GM19438 (cell line): ENCODE data around the gene LRRC30.
"Not testable (repeated sequence)": the region's sequence is repeated elsewhere in the genome, so short reads cannot be mapped to it uniquely, and the experiment has no call there.

Experiments
- ATAC-seq: cut with Tn5 transposase; IDR thresholded peaks from one replicate; pipeline ENCODE4 v1.9.1; 2021; ENCODE audit warnings: low read depth; ENCODE audit not compliant: unreplicated experiment

The LRRC30 gene

DNA sequence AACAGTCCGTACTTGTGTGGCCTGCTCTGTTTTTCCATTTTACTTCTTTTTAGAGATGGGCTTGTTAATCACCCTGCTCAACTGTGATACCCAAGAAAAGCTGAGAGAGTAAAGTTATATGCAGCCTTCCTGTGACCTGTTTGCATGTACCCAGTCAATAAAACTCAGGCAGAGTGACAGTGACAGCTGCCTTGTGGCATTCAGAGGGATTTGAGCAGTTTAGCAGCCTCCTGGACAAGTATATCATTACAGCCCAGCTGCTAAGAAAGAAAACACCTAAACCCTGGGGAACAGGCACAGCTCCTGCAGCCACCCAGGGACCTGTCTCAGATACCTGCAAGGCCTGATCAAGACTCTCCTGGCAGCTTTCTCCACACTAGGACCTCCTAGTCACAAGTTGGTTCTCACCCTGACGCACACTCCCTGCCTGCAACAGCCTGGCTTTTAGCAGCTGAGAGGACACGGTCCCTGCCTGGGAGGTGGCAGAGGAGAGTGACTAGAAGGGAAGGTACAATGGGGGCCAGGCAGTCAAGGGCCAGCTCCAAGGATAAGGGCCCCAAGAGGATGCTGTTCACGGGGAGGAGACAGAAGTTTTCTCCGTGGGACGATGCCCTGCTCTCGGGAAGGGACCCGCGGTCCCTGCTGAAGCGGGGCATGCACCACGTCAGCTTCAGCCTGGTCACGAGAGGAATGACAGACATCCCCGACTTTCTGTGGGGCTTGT lies at the start of gene LRRC30:
Gene LRRC30 (plus strand): TSS at position 464 of the 724 bp plus-strand sequence. CDS start 50 bp downstream, at position 514.
- ATAC-seq = no peak

DNA sequence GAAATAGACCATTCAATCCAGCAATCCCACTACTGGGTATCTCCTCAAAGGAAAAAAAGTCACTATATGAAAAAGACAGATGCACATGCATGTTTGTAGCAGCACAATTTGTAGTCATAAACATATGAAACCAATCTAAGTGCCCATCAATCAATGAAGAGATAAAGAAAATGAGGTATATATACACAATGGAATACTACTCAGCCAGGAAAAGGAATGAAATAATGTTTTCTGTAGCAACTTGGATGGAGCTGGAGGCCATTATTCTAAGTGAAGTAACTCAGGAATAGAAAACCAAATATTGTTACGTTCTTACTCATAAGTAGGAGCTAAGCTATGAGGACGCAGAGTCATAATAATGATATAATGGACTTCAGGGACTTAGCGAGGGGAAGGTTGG lies 45.2 kb upstream of the LRRC30 start:
- no peak for ATAC-seq

DNA sequence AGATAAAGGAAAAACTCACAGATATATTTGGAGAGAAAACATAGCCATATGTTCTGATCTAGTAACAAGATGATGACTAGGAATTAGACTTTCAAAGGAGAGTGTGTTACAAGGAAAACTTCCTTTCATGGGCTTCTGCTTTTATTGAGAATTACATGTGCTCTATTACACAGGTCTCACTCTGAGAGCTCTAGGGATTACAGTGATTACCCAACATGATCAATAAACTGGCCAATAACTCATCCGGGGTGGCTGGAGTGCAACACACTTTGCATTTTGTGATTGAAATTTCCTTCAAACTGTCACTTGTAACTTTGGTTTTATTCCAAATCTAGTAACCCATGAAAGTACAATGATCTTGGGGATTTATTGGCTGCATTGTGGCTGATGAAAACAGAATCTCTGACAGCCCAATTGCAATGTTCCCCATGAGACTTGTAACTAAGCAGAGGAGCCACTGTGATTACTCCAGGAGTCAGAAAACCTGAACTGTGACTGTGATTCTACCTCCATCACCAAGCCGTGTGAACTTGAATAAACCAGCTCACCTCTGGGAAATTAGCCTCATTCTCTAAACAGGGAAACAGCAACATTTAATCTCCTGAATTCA lies 40.2 kb upstream of the LRRC30 start:
- ATAC-seq = no peak

DNA sequence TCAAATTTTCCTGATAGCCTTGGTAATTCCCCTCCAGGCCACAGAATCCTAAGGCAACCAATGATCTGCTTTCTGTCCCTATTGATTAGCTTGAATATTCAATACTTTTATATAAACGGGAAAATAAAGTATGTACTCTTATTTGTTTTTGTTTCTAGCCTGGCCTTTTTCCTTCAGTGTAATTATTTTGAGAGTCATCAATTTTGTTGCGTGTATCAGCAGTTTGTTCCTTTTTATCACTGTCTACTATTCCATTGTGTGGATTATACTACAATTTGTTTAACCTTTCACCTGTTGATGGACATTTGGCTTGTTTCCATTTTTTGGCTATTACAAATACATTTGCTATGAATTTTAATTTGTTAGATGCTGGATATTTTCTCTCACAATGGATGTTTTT lies 39.2 kb upstream of the LRRC30 start:
- no peak for ATAC-seq

DNA sequence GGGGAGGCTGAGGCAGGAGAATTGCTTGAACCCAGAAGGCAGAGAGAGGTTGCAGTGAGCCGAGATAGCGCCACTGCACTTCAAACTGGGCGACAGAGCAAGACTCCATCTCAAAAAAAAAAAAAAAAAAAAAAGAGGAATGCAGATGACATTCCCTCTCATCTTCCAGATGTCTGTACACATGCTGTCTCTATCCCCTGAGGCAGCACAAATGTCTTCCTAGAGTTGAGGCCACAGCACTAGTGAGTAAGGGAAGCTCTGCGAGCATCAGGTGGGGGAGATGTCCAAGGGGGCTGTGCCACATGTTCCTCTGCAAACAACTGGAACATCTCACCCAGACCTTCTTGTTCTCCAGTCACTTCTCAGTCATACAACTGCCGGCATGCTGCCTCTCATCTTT lies 35.6 kb upstream of the LRRC30 start:
- ATAC-seq = no peak

DNA sequence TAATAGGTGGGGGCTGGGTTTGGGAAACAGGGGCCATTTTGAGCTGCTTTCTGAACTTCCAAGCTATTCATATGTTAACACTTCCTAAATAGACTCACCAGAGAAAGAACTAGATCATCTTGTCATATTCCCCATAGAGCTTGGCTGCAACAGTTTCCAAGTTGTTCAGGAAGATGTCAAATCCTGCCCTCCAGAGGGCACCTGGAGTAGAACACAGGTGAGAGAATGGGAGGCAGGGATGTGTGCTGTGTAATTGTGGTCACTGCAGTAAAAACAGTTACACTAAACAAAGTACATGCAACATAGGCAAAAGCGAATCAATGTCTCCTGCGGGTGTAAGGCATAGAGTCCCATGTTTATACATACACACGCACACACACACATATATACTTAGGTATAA lies 34.5 kb upstream of the LRRC30 start:
- ATAC-seq = no peak

DNA sequence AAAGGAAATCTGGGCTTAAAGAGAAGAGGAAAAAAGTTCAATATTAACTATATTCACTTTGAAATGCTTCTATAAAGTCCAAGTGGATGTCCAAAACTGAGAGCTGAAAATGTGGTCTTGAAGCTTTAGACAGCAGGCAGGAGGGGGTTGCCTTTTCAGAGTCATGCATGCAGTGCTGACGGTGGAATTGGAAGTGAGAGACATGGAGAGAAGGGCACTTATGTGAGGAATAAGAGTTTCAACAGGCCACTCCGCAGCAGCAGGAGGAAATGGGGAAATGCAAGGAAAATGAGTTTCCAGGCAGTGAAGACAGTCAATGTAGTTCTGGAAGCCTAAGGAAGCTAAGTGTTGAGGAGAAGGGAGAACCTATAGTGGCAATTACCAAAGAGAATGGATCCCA lies 33.0 kb upstream of the LRRC30 start:
- no peak for ATAC-seq

DNA sequence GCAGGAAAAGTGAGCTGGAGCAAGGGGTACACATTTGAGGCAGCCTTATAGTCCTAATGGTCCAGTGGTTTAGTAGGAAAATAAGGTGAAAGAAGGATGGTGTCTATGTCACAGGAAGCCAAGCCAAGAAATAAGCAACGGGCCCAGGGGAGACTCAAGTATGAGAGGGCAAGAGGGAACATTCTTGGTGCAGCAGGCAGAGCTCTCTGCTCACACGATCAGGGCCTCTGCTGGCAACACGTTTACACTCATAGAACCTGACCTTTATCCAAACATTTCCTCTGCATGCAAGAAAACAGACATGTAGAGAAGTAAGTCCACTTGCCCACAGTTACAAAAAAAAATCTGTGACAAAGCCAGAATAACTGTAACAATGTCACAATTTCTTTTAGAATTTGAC lies 32.6 kb upstream of the LRRC30 start:
- ATAC-seq = no peak

DNA sequence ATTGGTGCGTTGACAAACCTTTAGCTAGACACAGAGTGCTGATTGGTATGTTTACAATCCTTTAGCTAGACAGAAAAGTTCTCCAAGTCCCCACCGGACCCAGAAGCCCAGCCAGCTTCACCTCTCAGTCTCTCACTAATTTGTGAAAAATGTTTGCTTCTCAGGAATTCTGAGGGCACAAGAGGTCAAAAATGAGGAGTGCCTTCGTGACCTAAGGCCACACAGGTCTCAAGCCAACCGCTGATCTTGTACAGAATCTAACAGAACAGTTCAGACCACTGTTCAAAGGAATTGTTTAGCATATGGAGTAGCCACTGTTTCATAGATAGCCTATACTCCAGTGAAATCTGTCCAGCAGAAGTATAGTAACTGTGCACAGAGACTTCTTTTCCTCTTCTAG lies 29.8 kb upstream of the LRRC30 start:
- ATAC-seq = no peak

DNA sequence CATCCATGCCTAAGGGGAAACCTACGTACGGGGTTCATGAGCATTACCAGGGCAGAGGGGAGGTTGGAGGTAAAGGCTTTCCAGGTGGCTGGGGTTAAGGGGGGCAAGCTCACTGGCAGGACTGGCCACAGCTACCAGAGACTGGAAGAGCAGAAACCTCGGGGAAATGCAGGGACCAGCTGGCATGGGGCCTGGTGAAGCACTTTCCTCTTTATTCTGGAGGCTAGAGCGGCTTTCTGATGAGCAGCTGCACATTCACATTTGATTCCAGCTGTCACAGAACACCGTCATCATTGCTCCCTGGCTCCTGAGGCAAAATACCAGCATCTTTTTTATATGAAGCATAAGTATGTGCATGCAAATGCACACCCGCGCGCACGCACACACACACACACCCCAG lies 28.7 kb upstream of the LRRC30 start:
- ATAC-seq = no peak

DNA sequence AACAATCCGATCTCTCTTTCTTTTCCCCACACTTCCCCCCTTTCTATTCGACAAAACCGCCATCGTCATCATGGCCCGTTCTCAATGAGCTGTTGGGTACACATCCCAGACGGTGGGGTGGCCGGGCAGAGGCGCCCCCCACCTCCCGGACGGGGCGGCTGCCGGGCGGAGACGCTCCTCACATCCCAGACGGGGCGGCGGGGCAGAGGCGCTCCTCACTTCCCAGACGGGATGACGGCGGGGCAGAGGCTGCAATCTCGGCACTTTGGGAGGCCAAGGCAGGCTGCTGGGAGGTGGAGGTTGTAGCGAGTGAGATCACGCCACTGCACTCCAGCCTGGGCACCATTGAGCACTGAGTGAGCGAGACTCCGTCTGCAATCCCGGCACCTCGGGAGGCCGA lies 27.3 kb upstream of the LRRC30 start:
- ATAC-seq = not testable (repeated sequence)

DNA sequence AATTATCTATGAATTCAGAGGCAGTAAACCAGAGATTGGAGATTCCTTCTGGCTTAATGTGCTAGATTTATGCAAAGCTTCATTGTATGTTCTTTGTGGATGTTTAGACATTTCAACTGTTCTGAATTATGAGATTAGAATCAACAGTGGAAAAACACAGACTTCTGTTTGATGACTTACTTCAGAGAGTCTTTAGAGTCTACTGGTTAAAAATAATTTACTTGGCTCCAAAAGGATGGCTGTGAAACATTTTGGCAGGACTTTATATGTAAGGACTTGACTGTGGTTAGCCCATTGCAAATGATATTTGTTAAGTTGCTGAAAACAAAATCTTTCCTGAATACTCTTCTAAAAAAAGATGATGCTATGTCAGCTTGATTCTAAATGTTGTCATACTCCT lies 25.5 kb upstream of the LRRC30 start:
- no peak for ATAC-seq

DNA sequence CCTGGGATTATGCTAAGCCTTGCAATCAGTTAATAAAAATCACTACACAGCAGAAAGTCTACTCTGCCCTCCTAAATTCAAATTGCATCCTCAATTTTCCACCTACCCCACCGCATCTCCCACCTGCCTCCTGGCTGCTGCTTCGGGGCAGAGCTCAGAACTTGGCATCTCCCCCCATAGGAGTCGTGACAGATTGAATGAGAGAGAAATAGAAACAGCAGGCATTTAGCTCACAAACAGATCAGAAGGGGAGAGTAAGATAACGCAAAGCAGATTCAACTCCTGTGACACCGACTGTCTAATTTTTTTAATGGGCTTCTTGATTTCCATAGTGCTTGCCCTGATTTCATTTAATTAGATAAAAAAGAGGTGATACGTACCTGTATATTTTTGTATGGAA lies 24.7 kb upstream of the LRRC30 start:
- no peak for ATAC-seq

DNA sequence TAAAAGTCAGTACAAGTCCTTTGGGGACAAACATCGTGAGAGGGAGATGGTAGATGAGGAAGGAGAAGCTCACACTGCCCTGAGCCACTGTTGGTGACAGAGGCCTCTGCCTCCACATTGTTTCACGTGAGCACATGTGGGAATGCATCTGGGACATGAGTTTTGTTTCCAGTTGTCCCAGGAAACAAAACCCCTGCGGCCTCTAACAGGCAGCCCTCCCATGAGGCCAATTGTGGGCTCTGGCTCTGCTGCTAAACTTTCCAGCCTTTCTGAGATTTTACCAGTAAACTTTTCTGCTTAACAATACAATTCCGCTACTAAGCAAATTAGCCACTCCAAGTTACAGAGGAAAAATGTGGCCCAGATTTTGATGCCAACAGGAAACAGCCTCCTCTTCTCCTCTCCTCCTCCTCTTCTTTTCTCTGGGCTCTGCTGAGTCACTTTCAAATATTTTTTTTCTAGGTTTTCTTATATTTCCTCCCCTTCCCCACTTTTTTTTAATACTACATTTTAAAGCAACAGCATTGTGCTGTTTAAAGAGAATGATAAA lies 23.4 kb upstream of the LRRC30 start:
- ATAC-seq = no peak

DNA sequence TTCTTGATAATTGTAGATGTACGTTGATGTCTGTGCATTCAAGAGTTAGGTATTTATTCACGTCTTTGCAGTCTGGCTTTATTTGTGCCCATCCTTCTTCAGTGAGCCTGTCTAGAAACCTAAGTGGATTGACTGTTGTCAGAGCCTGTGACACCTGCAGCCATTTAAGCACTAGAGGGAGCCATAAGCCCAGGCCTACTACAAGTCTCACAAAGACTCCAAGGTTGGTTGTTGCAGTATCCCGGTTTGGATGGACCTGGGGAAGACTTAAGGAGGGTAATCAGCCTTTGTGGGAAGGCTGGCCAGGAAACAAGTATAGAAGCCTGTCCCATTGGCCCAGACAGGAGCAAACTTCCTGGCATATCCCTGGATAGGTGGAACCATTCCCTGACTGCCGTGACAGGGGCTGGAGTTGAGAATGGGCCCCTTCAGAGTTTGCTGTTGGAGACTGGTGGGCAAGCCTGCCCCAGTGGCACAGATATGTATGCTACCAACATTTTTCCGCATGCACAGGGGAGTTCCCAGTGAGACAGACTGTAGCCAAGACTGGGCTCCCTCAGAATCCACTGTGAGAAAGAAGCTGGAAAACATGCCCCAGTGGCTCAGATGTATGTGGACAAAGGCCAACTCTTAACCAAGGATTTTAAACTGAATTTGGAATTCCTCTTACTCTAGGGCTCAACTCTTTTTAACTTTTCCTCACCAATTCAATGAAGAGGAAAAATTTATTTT lies 9.3 kb upstream of the LRRC30 start:
- no peak for ATAC-seq

DNA sequence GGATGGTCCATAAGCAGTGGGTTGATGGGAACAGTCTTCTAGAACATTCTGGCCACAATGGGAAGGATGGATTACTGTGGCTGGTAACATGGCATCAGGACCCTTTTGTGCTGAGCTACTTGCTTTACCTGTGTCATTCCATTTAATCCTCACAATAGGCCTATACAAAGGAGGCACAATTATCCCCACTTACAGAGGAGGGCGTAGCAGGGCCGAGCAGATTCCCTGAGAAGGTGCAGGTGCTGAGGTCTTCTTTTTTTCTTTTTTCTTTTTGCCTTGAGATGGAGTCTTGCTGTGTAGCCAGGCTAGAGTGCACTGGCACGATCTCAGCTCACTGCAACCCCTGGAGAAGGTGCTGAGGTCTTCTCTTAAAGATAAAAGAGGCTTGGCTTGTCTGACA lies 6.7 kb upstream of the LRRC30 start:
- ATAC-seq = no peak

DNA sequence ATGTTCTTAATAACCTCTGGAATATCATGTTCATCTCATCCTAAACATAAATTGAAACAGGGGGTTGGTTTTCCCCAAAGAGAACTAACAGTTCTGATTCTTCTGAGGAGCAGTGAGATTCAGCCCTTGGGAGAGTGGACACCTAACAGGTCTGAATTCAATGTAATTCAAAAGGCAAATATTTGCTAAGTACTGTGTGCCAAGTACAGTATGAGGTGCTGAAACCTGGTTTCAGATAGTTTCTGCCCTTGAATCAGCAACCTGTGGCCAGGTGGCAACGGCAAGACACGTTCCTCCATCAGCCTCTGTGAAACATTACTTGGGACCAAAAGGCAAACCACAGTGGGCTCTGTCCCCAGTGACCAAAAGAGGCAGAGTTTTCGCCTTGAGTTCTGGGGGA lies 1.3 kb downstream of the LRRC30 start:
- no peak for ATAC-seq

DNA sequence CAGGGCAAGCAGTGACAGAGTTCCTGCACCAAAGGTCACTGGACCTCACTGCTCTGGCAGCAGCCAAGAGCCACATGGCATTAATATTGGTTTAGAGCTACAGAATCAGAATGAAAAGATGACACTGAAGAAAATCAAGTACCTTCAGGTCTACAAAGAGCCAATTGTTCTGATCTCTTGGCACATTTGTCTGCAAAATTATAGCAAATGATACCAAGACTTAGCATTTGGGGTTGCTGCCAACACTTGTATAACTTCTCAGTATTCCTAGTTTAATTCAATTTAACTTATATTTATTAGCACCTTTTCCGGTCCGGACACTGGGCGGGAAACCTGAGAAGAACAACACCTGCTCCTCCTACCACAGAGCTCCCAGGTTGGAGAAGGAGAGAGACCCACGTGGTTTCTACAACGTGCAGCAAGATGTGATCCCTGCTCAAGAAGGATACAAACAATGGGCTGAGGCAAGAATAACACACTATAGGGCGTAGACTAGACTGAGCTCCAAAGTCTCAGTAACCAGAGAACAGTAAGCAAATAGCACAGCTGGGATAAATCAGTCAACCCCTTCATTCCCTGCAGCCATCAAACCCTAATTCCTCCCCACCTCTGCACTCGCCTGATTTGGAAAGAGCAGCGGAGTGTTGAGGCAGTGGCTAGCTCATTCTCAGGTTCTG lies 2.4 kb downstream of the LRRC30 start:
- ATAC-seq = no peak

DNA sequence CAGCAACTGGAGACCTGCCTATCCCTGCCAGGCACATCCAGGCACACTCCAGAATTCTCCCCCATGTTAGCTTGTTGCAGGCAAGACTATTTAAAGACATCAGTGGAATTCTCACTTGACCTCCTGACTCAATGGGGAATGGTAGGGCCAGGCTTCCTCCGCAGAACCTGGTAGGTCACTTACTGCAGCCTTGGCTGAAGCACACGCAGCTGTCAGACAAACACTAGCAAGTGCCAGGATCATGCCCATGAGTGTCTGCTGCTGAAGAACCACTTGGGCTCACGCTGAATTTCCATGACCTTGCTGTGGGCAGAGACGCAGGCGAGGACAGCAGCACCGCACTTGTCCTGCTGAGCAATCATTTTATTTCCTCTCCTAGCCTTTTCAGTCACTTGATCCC lies 3.2 kb downstream of the LRRC30 start:
- no peak for ATAC-seq

DNA sequence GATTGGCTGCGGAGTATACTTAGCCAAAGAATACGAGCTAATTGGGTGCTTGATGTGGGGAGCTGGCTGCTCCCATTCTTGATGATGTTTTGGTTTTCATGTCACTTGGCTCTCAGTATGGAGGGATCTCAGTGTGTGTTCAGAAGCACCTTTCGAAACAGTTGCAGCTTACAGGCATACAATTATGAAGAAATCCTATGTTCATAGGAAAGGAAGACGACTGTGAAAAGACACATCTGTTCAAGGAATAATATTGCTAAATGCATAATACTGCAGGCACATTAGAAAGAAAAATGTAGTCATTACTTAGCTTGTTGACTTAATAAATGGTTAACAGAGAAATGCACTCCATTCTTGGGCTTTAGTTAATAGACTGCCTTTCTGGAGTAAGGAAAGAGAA lies 4.1 kb downstream of the LRRC30 start:
- no peak for ATAC-seq

DNA sequence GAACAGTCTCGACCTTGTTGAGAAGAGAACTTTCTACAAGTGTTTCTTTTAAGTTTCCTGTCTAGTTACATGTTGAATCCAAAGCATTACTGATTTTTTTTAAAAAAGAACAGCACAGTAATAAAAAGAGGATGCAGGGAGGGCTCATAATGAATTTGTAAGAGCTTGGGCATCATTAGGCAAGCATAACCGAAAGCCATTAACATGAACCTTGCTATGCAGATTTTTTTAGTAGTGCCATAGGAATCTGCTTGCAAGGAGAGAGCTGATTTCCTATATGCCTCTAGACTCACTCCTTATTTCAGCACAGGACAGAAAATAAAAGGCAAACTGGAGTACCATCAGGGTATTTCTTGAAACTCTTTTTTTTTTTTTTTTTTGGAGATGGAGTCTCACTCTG lies 5.2 kb downstream of the LRRC30 start:
- no peak for ATAC-seq
